ENCODE measurements around the gene PLSCR1.

DNA sequence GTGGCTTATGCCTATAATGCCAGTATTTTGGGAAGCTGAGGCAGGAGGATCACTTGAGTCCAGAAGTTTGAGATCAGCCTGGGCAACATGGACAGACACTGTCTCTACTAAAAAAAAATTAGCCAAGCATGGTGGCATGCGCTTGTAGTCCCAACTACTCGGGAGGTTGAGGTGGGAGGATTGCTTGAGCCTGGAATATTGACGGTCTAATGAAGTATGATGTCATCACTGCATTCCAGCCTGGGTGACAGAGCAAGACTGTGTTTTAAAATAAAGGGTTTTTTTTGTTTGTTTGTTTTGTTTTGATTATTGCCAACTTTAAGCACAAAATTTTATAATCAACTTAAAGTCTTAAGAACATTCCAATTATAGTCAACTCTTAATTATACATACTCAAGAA is 6.8 kb downstream of the PLSCR1 start:
- no peak for TF ChIP-seq POLR2A (IDR thresholded peaks at IDR 0.05)
- TF ChIP-seq, protein P1, sequence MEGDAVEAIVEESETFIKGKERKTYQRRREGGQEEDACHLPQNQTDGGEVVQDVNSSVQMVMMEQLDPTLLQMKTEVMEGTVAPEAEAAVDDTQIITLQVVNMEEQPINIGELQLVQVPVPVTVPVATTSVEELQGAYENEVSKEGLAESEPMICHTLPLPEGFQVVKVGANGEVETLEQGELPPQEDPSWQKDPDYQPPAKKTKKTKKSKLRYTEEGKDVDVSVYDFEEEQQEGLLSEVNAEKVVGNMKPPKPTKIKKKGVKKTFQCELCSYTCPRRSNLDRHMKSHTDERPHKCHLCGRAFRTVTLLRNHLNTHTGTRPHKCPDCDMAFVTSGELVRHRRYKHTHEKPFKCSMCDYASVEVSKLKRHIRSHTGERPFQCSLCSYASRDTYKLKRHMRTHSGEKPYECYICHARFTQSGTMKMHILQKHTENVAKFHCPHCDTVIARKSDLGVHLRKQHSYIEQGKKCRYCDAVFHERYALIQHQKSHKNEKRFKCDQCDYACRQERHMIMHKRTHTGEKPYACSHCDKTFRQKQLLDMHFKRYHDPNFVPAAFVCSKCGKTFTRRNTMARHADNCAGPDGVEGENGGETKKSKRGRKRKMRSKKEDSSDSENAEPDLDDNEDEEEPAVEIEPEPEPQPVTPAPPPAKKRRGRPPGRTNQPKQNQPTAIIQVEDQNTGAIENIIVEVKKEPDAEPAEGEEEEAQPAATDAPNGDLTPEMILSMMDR (IDR thresholded peaks at IDR 0.05): no peak
